Endothelial cell of umbilical vein (primary cell): ENCODE results near the gene ARHGAP32. TPM values are rescaled to one million over a fixed set of nuclear protein-coding genes. Genes with fewer than 3 reads are reported as not detected.
"Not testable (repeated sequence)": the region's sequence is repeated elsewhere in the genome, so short reads cannot be mapped to it uniquely, and the experiment has no call there.

Experiments
- BruUV-seq: library from RNA; stranded (reverse); fragments of 400-500 nt; replicated peaks from 2 replicates; lab custom pipeline; 2021; lab: Mats Ljungman, UMichigan
- CTCF ChIA-PET: fragments of 300-600, 350-600 bp; sonication (Branson Sonifier 250); formaldehyde crosslinking; loops from one replicate; lab custom pipeline; 2021; ENCODE audit warnings: antibody characterized with exemption, inconsistent platforms; lab: Charles Lee
- POLR2A ChIA-PET: fragments of 300-600, 350-600 bp; sonication (Branson Sonifier 250); formaldehyde crosslinking; loops from one replicate; lab custom pipeline; 2021; ENCODE audit warnings: antibody characterized with exemption, inconsistent platforms; lab: Charles Lee
- DNase-seq: peaks from one replicate; pipeline ENCODE4 v3.0.0-alpha.2; 2011; ENCODE audit warnings: low read depth, low spot score
- FAIRE-seq: peaks from 2 replicates; lab custom pipeline; 2011; peaks lifted over from hg19 to GRCh38; lab: Jason Lieb, UNC
- H2AFZ ChIP-seq: 2 replicates; pipeline ENCODE4 v1.6.0; 2012; ENCODE audit warnings: low read depth, low read length, control low read depth, inconsistent platforms
- H3K27ac ChIP-seq: 2 replicates; pipeline ENCODE4 v1.5.1; 2011; ENCODE audit warnings: low read depth, mild to moderate bottlenecking, control low read depth, low read length, moderate library complexity; ENCODE audit not compliant: insufficient read depth
- H3K27me3 ChIP-seq, 2 experiments: 2 replicates each; pipeline versions ENCODE4 v1.6.0 to v1.6.1; 2011; ENCODE audit warnings: low read length in 2 of 2, mixed read lengths in 1 of 2; ENCODE audit not compliant: control insufficient read depth in 2 of 2, insufficient read depth in 2 of 2
- H3K36me3 ChIP-seq, 2 experiments: 2 replicates in 1 of 2; 3 replicates in 1 of 2; pipeline ENCODE4 v1.5.1; 2011; ENCODE audit warnings: low read length in 2 of 2, mild to moderate bottlenecking in 1 of 2, moderate library complexity in 1 of 2; ENCODE audit not compliant: control insufficient read depth in 2 of 2, insufficient read depth in 2 of 2; ENCODE audit errors: extremely low read depth in 1 of 2
- H3K4me1 ChIP-seq: 3 replicates; pipeline ENCODE4 v1.5.1; 2011; ENCODE audit warnings: mild to moderate bottlenecking, low read length; ENCODE audit not compliant: control insufficient read depth, insufficient read depth; ENCODE audit errors: extremely low read depth
- H3K4me2 ChIP-seq: 2 replicates; pipeline ENCODE4 v1.6.1; 2011; ENCODE audit warnings: low read length, control low read depth, mixed read lengths; ENCODE audit not compliant: insufficient read depth
- H3K4me3 ChIP-seq, 3 experiments: fragments of 200-600 bp in 1 of 3; sonication (generic), shearing (Covaris generic) in 1 of 3; replicated peaks in 1 of 3; 2 replicates each; pipeline ENCODE4 v1.5.1; 2011 to 2016; ENCODE audit warnings: control low read depth in 3 of 3, low read length in 3 of 3, mild to moderate bottlenecking in 2 of 3, inconsistent platforms in 1 of 3, low read depth in 1 of 3, moderate library complexity in 1 of 3; ENCODE audit not compliant: insufficient read depth in 1 of 3
- H3K79me2 ChIP-seq: 2 replicates; pipeline ENCODE4 v1.6.0; 2012; ENCODE audit warnings: low read length, inconsistent platforms; ENCODE audit not compliant: control insufficient read depth, insufficient read depth
- H3K9ac ChIP-seq: replicated peaks from 2 replicates; pipeline ENCODE3; 2011; ENCODE audit warnings: low read length, control low read depth; ENCODE audit not compliant: insufficient read depth; ENCODE audit errors: extremely low read depth
- H3K9me1 ChIP-seq: replicated peaks from 3 replicates; pipeline ENCODE4 v1.6.0; 2011; ENCODE audit warnings: mild to moderate bottlenecking, low read length; ENCODE audit not compliant: control insufficient read depth, insufficient read depth; ENCODE audit errors: extremely low read depth
- H3K9me3 ChIP-seq: replicated peaks from 2 replicates; pipeline ENCODE4 v1.5.1; 2012; ENCODE audit warnings: low read length, inconsistent platforms; ENCODE audit not compliant: control insufficient read depth, insufficient read depth
- H4K20me1 ChIP-seq: replicated peaks from 2 replicates; pipeline ENCODE3; 2011; ENCODE audit warnings: mild to moderate bottlenecking, low read length; ENCODE audit not compliant: control insufficient read depth, insufficient read depth; ENCODE audit errors: extremely low read depth
- EZH2 ChIP-seq: IDR thresholded peaks from 2 replicates; pipeline ENCODE4 v1.6.1; 2012; ENCODE audit warnings: borderline replicate concordance, low read depth, mild to moderate bottlenecking, moderate library complexity, low read length, inconsistent platforms; ENCODE audit not compliant: severe bottlenecking
- FOS ChIP-seq: IDR thresholded peaks from 2 replicates; pipeline ENCODE4 v1.6.1; 2011; ENCODE audit warnings: mild to moderate bottlenecking, low read length, moderate library complexity, borderline replicate concordance; ENCODE audit not compliant: insufficient read depth
- GATA2 ChIP-seq: IDR thresholded peaks from 2 replicates; pipeline ENCODE4 v1.7.0; 2011; ENCODE audit warnings: low read depth, mild to moderate bottlenecking, moderate library complexity, mixed read lengths, low read length; ENCODE audit not compliant: insufficient read length, insufficient read depth
- JUN ChIP-seq: IDR thresholded peaks from 2 replicates; pipeline ENCODE4 v1.6.1; 2011; ENCODE audit warnings: borderline replicate concordance, low read depth; ENCODE audit not compliant: insufficient read length, insufficient read depth
- MYC ChIP-seq: IDR thresholded peaks from one replicate; pipeline ENCODE4 v1.6.1; 2011; ENCODE audit warnings: mild to moderate bottlenecking, low read depth, low read length
- POLR2A ChIP-seq: IDR thresholded peaks from 2 replicates; pipeline ENCODE4 v1.6.1; 2012; ENCODE audit warnings: low read depth, mild to moderate bottlenecking, control low read depth, low read length
- POLR2AphosphoS5 ChIP-seq: IDR thresholded peaks from 2 replicates; pipeline ENCODE4 v1.6.1; 2012; ENCODE audit warnings: low read depth, mild to moderate bottlenecking, control low read depth, low read length, moderate library complexity; ENCODE audit not compliant: insufficient read depth
- dilution Hi-C: fragments of 300-500 bp; cut with MboI; formaldehyde crosslinking; loops from one replicate; pipeline ENCODE4 v1.15.0; 2019; ENCODE audit warnings: low sequenced_read_pairs; ENCODE audit not compliant: extremely low pct_ligation_motif_present
- intact Hi-C: fragments of 100-400 bp; cut with micrococcal nuclease; formaldehyde crosslinking; loops from one replicate; pipeline ENCODE4 v1.10.0; 2022
- polyA plus RNA-seq, 4 experiments: library from polyadenylated mRNA; depleted of rRNA in 3 of 4; stranded (reverse) in 3 of 4; unstranded in 1 of 4; fragments of >200 nt; gene quantifications; 2 replicates each; pipeline versions ENCODE4 v1.2.1 to v1.2.3, GENCODE V29; 2011 to 2012; ENCODE audit warnings: missing spikeins in 1 of 4
- total RNA-seq: library from RNA; stranded (reverse); gene quantifications from 2 replicates; pipeline ENCODE4 v1.2.3, GENCODE V29; 2021
- TF ChIP-seq, protein P1 (sequence below): IDR thresholded peaks from 2 replicates; pipeline ENCODE4 v1.6.1; 2011; ENCODE audit not compliant: insufficient read depth, insufficient read length
- TF ChIP-seq, protein P2 (sequence below), 2 donors: IDR thresholded peaks; 1 replicate in 1 of 2; 2 replicates in 1 of 2; pipeline ENCODE4 v1.5.1; 2011; ENCODE audit warnings: low read length in 2 of 2, mild to moderate bottlenecking in 2 of 2, moderate library complexity in 2 of 2, control low read depth in 1 of 2, inconsistent platforms in 1 of 2, low read depth in 1 of 2; ENCODE audit not compliant: insufficient read depth in 1 of 2; ENCODE audit errors: extremely low read depth in 1 of 2

The ARHGAP32 gene
- total and polyA plus RNA-seq, 2 donors (not counting 3 experiments of a cell fraction or from before 2014, with no cell fraction given), result 3.4 to 9.1 TPM

DNA sequence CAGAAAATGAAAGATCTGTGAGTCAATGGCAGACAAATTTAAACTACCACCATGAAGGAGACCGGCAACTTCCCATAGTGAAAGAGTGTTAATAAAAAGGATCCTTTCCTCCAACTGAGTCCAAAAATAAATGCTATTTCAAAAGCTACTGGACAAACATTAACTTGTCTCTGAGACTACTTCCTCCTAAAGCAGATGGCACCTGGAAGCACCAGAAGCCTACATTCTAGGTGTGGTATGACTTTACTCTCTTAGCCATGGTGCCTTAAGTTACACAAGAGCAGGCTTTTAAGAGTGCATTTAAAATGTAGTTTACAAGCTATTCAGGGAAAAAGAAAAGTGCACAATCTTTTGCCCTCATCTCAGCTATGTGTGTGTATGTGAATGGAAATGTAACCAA is 2.5 kb downstream of the ARHGAP32 start:
- Histone ChIP-seq H3K27ac (no peak overlapping the region), H3K4me2 (no peak overlapping the region), H3K4me3 (no peak overlapping the region), H3K4me1 (no peaks in the 10 kb centered on the region), H4K20me1 (no peaks in the 10 kb centered on the region), H3K9me1 (no peaks in the 10 kb centered on the region), H3K9ac (no peak overlapping the region), H2AFZ (no peak overlapping the region), H3K9me3 (no peaks in the 10 kb centered on the region), H3K27me3 (no peaks in the 10 kb centered on the region), H3K79me2 (no peaks in the 10 kb centered on the region), H3K36me3 (no peaks in the 10 kb centered on the region)
- FAIRE-seq (no peak), DNase-seq (no peak)
- POLR2A ChIA-PET, result no interaction called here
- TF ChIP-seq POLR2A (no peak), FOS (no peak), POLR2AphosphoS5 (no peak), GATA2 (no peak), EZH2 (no peak), JUN (no peak), MYC (no peak)
- TF ChIP-seq, protein P1, sequence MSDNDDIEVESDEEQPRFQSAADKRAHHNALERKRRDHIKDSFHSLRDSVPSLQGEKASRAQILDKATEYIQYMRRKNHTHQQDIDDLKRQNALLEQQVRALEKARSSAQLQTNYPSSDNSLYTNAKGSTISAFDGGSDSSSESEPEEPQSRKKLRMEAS, result no peak
- TF ChIP-seq, protein P2, sequence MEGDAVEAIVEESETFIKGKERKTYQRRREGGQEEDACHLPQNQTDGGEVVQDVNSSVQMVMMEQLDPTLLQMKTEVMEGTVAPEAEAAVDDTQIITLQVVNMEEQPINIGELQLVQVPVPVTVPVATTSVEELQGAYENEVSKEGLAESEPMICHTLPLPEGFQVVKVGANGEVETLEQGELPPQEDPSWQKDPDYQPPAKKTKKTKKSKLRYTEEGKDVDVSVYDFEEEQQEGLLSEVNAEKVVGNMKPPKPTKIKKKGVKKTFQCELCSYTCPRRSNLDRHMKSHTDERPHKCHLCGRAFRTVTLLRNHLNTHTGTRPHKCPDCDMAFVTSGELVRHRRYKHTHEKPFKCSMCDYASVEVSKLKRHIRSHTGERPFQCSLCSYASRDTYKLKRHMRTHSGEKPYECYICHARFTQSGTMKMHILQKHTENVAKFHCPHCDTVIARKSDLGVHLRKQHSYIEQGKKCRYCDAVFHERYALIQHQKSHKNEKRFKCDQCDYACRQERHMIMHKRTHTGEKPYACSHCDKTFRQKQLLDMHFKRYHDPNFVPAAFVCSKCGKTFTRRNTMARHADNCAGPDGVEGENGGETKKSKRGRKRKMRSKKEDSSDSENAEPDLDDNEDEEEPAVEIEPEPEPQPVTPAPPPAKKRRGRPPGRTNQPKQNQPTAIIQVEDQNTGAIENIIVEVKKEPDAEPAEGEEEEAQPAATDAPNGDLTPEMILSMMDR (IDR thresholded peaks at IDR 0.05; ENCODE audit: extremely low read depth in 1 of 2, insufficient read depth in 1 of 2, low read depth in 1 of 2, low read length in 2 of 2), result no peak
- dilution Hi-C loops, result no loop called here
- no TSS peak for BruUV-seq
- intact Hi-C loops, result no loop called here
- CTCF ChIA-PET, result no interaction called here

DNA sequence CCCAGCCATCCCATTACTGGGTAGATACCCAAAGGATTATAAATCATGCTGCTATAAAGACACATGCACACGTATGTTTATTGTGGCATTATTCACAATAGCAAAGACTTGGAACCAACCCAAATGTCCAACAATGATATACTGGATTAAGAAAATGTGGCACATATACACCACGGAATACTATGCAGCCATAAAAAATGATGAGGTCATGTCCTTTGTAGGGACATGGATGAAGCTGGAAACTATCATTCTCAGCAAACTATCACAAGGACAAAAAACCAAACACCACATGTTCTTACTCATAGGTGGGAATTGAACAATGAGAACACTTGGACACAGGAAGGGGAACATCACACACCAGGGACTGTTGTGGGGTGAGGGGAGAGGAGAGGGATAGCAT is 7.0 kb downstream of the ARHGAP32 start:
- DNase-seq, intact Hi-C loops, H3K9ac ChIP-seq, H3K4me3 ChIP-seq, H3K9me1 ChIP-seq, H3K79me2 ChIP-seq, H3K27me3 ChIP-seq, H3K4me1 ChIP-seq, dilution Hi-C loops, H3K36me3 ChIP-seq, H3K9me3 ChIP-seq, FAIRE-seq, H4K20me1 ChIP-seq, H2AFZ ChIP-seq, H3K27ac ChIP-seq, POLR2A ChIA-PET, BruUV-seq, H3K4me2 ChIP-seq, CTCF ChIA-PET: not testable (repeated sequence)
